GM23248 (cell line): ENCODE data around the gene MOAP1. TPM values are rescaled to one million over a fixed set of nuclear protein-coding genes. Genes with fewer than 3 reads are reported as not detected.
A peak's percentile ranks its signal among the peaks of the same experiment; 100 is the strongest.

Source experiments
- DNase-seq: peaks from one replicate; pipeline ENCODE4 v3.0.0-alpha.2; 2015
- H2AFZ ChIP-seq: fragments of 200-600 bp; sonication (generic); 2 replicates; pipeline ENCODE4 v1.6.1; 2016; ENCODE audit warnings: antibody characterized with exemption
- H3F3A ChIP-seq: fragments of 200-600 bp; sonication (generic); 2 replicates; pipeline ENCODE4 v1.6.1; 2016; ENCODE audit warnings: mild to moderate bottlenecking, antibody characterized with exemption, mixed run types; ENCODE audit not compliant: insufficient read depth
- H3K27ac ChIP-seq: fragments of 200-600 bp; sonication (generic); 2 replicates; pipeline ENCODE4 v1.5.1; 2016; ENCODE audit warnings: mild to moderate bottlenecking
- H3K27me3 ChIP-seq: fragments of 200-600 bp; sonication (generic); replicated peaks from 2 replicates; pipeline ENCODE4 v1.6.1; 2016; ENCODE audit warnings: mild to moderate bottlenecking; ENCODE audit not compliant: insufficient read depth
- H3K36me3 ChIP-seq: fragments of 200-600 bp; sonication (generic); 2 replicates; pipeline ENCODE4 v1.6.1; 2016; ENCODE audit warnings: low read depth, mild to moderate bottlenecking
- H3K4me1 ChIP-seq: fragments of 200-600 bp; sonication (generic); 2 replicates; pipeline ENCODE4 v1.6.1; 2016; ENCODE audit warnings: mild to moderate bottlenecking; ENCODE audit not compliant: insufficient read depth
- H3K4me2 ChIP-seq: fragments of 200-600 bp; sonication (generic); one replicate; pipeline ENCODE4 v1.6.1; 2016; ENCODE audit warnings: mild to moderate bottlenecking; ENCODE audit not compliant: unreplicated experiment
- H3K4me3 ChIP-seq: fragments of 200-600 bp; sonication (generic); 2 replicates; pipeline ENCODE4 v1.5.1; 2016; ENCODE audit warnings: mild to moderate bottlenecking
- H3K79me2 ChIP-seq: fragments of 200-600 bp; sonication (generic); 2 replicates; pipeline ENCODE4 v1.6.1; 2016; ENCODE audit warnings: mild to moderate bottlenecking; ENCODE audit not compliant: insufficient read depth
- H3K9ac ChIP-seq: fragments of 200-600 bp; sonication (generic); 2 replicates; pipeline ENCODE4 v1.6.1; 2016; ENCODE audit warnings: mild to moderate bottlenecking
- H3K9me2 ChIP-seq: fragments of 200-600 bp; sonication (generic); 2 replicates; pipeline ENCODE4 v1.6.1; 2016; ENCODE audit warnings: mixed run types, mild to moderate bottlenecking, moderate library complexity; ENCODE audit not compliant: insufficient read depth
- H3K9me3 ChIP-seq: fragments of 200-600 bp; sonication (generic); one replicate; pipeline ENCODE4 v1.6.1; 2017; ENCODE audit warnings: low read depth
- H4K20me1 ChIP-seq: fragments of 200-600 bp; sonication (generic); 2 replicates; pipeline ENCODE4 v1.6.0; 2016; ENCODE audit not compliant: insufficient read depth
- EZH2 ChIP-seq: fragments of 200-600 bp; sonication (generic); IDR thresholded peaks from 2 replicates; pipeline ENCODE4 v1.6.1; 2018; ENCODE audit warnings: antibody characterized with exemption, mild to moderate bottlenecking; ENCODE audit not compliant: insufficient read depth, poor library complexity, severe bottlenecking
- EZH2phosphoT487 ChIP-seq: fragments of 200-600 bp; sonication (generic); IDR thresholded peaks from 2 replicates; pipeline ENCODE4 v1.6.1; 2018; ENCODE audit warnings: antibody characterized with exemption, moderate library complexity, mild to moderate bottlenecking, low read depth; ENCODE audit not compliant: insufficient read depth
- WGBS, 2 experiments: methylation state at CpG; one replicate each; pipeline ENCODE4 v1.1.6; 2015 to 2017; ENCODE audit warnings: low lambda C conversion rate in 2 of 2, low coverage in 1 of 2; ENCODE audit errors: missing lambda C conversion rate in 2 of 2; 5-methylcytosine and 5-hydroxymethylcytosine counted together
- in situ Hi-C: fragments of 300-500 bp; cut with MboI; formaldehyde crosslinking; loops from 2 replicates; pipeline ENCODE4 v1.15.0; 2020
- polyA plus RNA-seq: library from polyadenylated mRNA; unstranded; fragments of >200 nt; fragmentation: Nextera tagmentation; extraction: Ambion mirVana; gene quantifications from 2 replicates; pipeline ENCODE4 v1.2.1, GENCODE V29; 2016
- total RNA-seq: library from RNA; depleted of rRNA; stranded (reverse); fragments of >200 nt; shearing (Covaris generic); gene quantifications from 2 replicates; pipeline ENCODE4 v1.2.3, GENCODE V29; 2014

MOAP1 gene
- total and polyA plus RNA-seq, 2 experiments from 2014 or later, result 9.8 to 18.3 TPM

DNA sequence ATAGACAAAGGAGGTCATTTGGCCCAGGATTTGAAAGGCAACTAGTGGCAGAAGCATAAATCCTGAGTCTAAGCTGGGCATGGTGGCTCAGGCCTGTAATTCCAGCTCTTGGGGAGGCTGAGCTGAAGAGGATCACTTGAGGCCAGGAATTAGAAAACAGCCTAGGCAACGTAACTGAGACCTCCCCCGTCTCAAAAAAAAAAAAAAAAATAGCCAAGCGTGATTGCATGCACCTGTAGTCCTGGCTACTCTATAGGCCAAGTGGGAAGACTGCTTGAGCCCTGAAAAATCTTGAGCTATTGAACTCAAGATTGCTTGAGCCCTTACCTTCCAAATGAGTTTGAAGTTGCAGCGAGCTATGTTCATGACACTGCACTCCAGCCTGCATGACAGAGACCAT is 14.3 kb upstream of the MOAP1 start:
- no peak overlapping the region for H3K4me3 ChIP-seq
- H3K27me3 ChIP-seq, result no peaks in the 10 kb centered on the region
- in situ Hi-C loops, result no loop called here
- H3K9me2 ChIP-seq, result no peaks in the 10 kb centered on the region
- no peak overlapping the region for H3K4me2 ChIP-seq
- no peaks in the 10 kb centered on the region for H4K20me1 ChIP-seq
- no peak overlapping the region for H3K9ac ChIP-seq
- DNase-seq, result no peak
- TF ChIP-seq EZH2 (no peak), EZH2phosphoT487 (no peak)
- H3K79me2 ChIP-seq, result peaks cover 17% of the 10 kb centered on the region
- no peaks in the 10 kb centered on the region for H3K9me3 ChIP-seq
- 94 to 100% methylated on average over 4 of the region's 4 CpGs for WGBS, 2 experiments
- no peaks in the 10 kb centered on the region for H3K36me3 ChIP-seq
- H3K27ac ChIP-seq, result no peak overlapping the region
- H3F3A ChIP-seq, result 0 out of 2 replicates have a peak, but pooled peaks cover 5% of the 10 kb centered on the region
- H2AFZ ChIP-seq, result no peak overlapping the region
- H3K4me1 ChIP-seq, result no peaks in the 10 kb centered on the region

DNA sequence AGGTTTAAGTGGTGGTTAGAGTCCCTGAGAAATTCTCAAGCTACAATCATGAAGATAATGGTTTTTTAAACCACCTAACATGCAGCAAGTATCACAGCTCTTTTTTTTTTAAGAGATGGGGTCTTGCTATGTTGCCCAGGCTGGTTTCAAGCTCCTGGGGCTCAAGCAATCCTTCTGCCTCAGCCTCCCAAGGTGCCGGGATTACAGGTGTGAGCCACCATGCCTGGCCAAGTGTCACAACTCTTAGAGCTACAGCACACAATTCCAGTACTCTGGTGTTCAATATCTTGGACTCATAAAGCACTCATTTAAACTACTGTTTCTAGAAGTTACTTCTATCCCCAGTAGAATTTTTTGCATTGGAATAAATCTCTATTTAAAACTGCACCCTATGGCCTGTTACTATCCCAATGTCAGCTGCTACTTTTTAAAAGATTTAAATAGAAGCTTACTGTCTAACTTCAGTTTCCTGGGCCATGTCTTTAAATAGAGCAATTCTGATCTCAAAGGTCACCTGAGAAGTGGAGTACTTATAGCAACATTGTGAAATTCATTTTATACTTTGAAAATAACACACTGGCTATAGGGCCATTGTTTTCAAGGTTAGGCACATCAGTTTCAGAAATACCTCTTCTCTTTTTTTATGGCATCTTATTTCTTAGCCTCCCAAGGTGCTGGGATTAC is 10.8 kb upstream of the MOAP1 start:
- no peaks in the 10 kb centered on the region for H4K20me1 ChIP-seq
- no peaks in the 10 kb centered on the region for H3K4me1 ChIP-seq
- TF ChIP-seq EZH2phosphoT487 (no peak), EZH2 (no peak)
- H3K79me2 ChIP-seq, result no peaks in the 10 kb centered on the region; the same call in 1 of the 2 replicates
- in situ Hi-C loops, result no loop called here
- H2AFZ ChIP-seq, result no peak overlapping the region
- H3K27ac ChIP-seq, result no peak overlapping the region
- H3F3A ChIP-seq, result no peaks in the 10 kb centered on the region
- H3K36me3 ChIP-seq, result no peaks in the 10 kb centered on the region
- DNase-seq, result no peak
- 58 to 71% methylated on average over 1 of the region's 1 CpG for WGBS, 2 experiments
- H3K4me3 ChIP-seq, result no peak overlapping the region
- no peak overlapping the region for H3K4me2 ChIP-seq
- H3K9me2 ChIP-seq, result no peaks in the 10 kb centered on the region
- no peaks in the 10 kb centered on the region for H3K9me3 ChIP-seq
- H3K9ac ChIP-seq, result no peak overlapping the region
- no peaks in the 10 kb centered on the region for H3K27me3 ChIP-seq

DNA sequence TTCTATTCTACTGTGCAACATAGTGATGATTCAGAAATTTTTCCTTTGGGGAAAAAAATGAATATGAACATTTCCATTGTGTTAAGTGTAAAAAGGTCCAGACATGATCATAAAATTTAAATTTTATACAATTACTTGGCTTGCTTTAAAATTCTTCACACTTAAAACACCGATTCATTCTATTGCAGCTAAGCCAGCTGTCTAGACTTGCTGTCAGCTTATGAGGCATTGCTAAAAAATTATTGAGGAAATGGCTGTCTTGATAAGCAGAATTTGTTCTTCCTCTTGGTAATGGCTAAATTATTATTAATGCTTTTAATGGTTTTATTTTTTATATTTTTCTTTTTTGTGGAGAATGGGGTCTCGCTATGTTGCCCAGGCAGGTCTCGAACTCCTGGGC is 2.3 kb upstream of the MOAP1 start:
- Histone ChIP-seq H3F3A (peaks cover 5% of the 10 kb centered on the region; the same call in 1 of the 2 replicates), H3K36me3 (peaks cover 5% of the 10 kb centered on the region; the same call in 1 of the 2 replicates), H4K20me1 (no peaks in the 10 kb centered on the region), H3K4me3 (no peak overlapping the region), H3K4me1 (peaks cover 13% of the 10 kb centered on the region), H3K79me2 (peaks cover 38% of the 10 kb centered on the region), H3K9me3 (no peaks in the 10 kb centered on the region), H2AFZ (no peak overlapping the region), H3K27me3 (no peaks in the 10 kb centered on the region), H3K4me2 (no peak overlapping the region), H3K27ac (no peak overlapping the region), H3K9ac (no peak overlapping the region), H3K9me2 (no peaks in the 10 kb centered on the region)
- in situ Hi-C loops, result no loop called here
- no peak for TF ChIP-seq EZH2phosphoT487
- no peak for DNase-seq
- WGBS, 2 experiments, result 94 to 99% methylated on average over 3 of the region's 3 CpGs

DNA sequence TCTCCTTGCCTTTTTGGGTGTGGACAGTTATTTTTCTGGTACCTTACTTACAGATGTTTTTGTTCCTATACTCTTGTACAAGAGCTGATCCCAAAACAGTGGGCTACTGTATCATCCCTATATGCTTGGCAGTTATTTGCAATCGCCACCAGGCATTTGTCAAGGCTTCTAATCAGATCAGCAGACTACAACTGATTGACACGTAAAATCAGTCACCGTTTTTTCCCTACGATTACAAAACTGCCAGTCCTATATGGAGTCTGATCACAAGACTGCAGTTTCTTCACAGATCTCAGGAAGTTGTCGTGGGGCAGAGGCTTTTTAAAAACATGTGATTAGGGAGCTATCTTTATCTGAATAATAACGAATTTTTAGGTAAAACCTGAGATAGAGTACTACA is 1.8 kb upstream of the MOAP1 start:
- Histone ChIP-seq H3K27me3 (no peaks in the 10 kb centered on the region), H3K4me3 (no peak overlapping the region), H3K9me2 (no peaks in the 10 kb centered on the region), H3K27ac (no peak overlapping the region), H3K9me3 (no peaks in the 10 kb centered on the region), H3K9ac (0 out of 2 replicates have a peak overlapping the region, but pooled peaks have one; percentile 96), H3K36me3 (peaks cover 5% of the 10 kb centered on the region; the same call in 1 of the 2 replicates), H2AFZ (no peak overlapping the region), H4K20me1 (no peaks in the 10 kb centered on the region), H3K4me2 (no peak overlapping the region), H3F3A (peaks cover 5% of the 10 kb centered on the region; the same call in 1 of the 2 replicates), H3K4me1 (peaks cover 13% of the 10 kb centered on the region), H3K79me2 (peaks cover 38% of the 10 kb centered on the region)
- in situ Hi-C loops, result no loop called here
- DNase-seq, result no peak
- WGBS, 2 experiments, result 82 to 89% methylated on average over 6 of the region's 6 CpGs
- TF ChIP-seq EZH2 (no peak), EZH2phosphoT487 (no peak)
